Glomerular endothelial cell (primary cell): ENCODE results near the gene DMRT1. TPM values are rescaled to one million over a fixed set of nuclear protein-coding genes. Genes with fewer than 3 reads are reported as not detected.

Source experiments
- DNase-seq: peaks from one replicate; pipeline ENCODE4 v3.0.0-alpha.2; 2011; ENCODE audit warnings: low read depth, low spot score; ENCODE audit errors: extremely low read depth
- total RNA-seq: library from RNA; depleted of rRNA; stranded (reverse); fragments of >200 nt; gene quantifications from 2 replicates; pipeline ENCODE4 v1.2.3, GENCODE V29; 2015

The DMRT1 gene
- total RNA-seq, result not detected in 2 replicates

- no peak for DNase-seq
Observed at GRCh38 chr9:841371-842209, at the start of gene DMRT1. TSS of gene DMRT1 (plus strand) at chr9:841697. CDS start at chr9:841839, 142 bp downstream.

- DNase-seq, result no peak
Observed at GRCh38 chr9:792331-793260, 48.9 kb upstream of the DMRT1 start.

- DNase-seq, result no peak
Observed at GRCh38 chr9:794386-794785, 47.1 kb upstream of the DMRT1 start.

GRCh38 chr9:795869-796268, 45.6 kb upstream of the DMRT1 start:
- DNase-seq, result no peak

- DNase-seq, result peak; percentile 37
Observed at GRCh38 chr9:800591-801150, 40.8 kb upstream of the DMRT1 start.

- DNase-seq, result peak; percentile 73
Observed at GRCh38 chr9:801399-802071, 40.0 kb upstream of the DMRT1 start.

- DNase-seq, result no peak
Observed at GRCh38 chr9:804026-804425, 37.5 kb upstream of the DMRT1 start.

- no peak for DNase-seq
Observed at GRCh38 chr9:805151-805550, 36.3 kb upstream of the DMRT1 start.

- DNase-seq, result peak; percentile 42
Observed at GRCh38 chr9:806285-807156, 35.0 kb upstream of the DMRT1 start.

GRCh38 chr9:811106-811531, 30.4 kb upstream of the DMRT1 start:
- DNase-seq, result no peak

- DNase-seq, result no peak
Observed at GRCh38 chr9:818958-819357, 22.5 kb upstream of the DMRT1 start.

GRCh38 chr9:826500-827280, 14.8 kb upstream of the DMRT1 start:
- DNase-seq, result no peak

- no peak for DNase-seq
Observed at GRCh38 chr9:840343-840742, 1.2 kb upstream of the DMRT1 start.

GRCh38 chr9:842635-843426, 1.3 kb downstream of the DMRT1 start:
- DNase-seq, result no peak

- no peak for DNase-seq
Observed at GRCh38 chr9:843427-843785, 1.9 kb downstream of the DMRT1 start.

- DNase-seq, result no peak
Observed at GRCh38 chr9:846852-847251, 5.4 kb downstream of the DMRT1 start.

GRCh38 chr9:847505-847904, 6.0 kb downstream of the DMRT1 start:
- DNase-seq, result no peak

- no peak for DNase-seq
Observed at GRCh38 chr9:849431-849830, 7.9 kb downstream of the DMRT1 start.
